ENCODE measurements around the gene WWC2.

Gene WWC2

GRCh38 chr4:183291070-183291469 is 192.0 kb downstream of the WWC2 start:
- CTCF ChIA-PET = no interaction called here
- no peaks in the 10 kb centered on the region for H3K27me3 Mint-ChIP-seq
- no peaks in the 10 kb centered on the region for H3K9me3 Mint-ChIP-seq
- no peak overlapping the region for H3K4me3 Mint-ChIP-seq
- no peak for DNase-seq
- no peaks in the 10 kb centered on the region for H3K4me1 Mint-ChIP-seq
- no peak overlapping the region for H3K27ac Mint-ChIP-seq
- no peaks in the 10 kb centered on the region for H3K36me3 Mint-ChIP-seq

DNA sequence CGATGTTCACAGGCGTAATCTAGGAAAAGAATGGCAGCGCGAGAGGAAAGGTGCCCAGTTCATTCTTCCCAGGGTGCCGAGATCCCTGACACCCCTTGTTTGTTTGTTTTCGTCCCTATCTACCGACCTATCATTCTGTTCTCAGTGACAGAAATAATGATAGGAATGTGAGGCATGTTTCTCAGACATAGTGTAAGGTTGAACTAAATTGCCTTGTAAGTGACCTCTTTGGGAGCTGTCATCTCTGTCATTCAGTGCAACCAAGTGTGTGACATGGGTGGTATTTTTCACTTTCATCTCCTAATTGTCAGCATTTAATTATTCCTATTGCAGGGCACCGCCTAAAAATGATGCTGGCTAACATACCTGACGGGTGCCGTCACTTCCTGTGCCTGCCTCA is 196.7 kb downstream of the WWC2 start:
- Mint-ChIP-seq H3K4me3 (no peak overlapping the region), H3K27ac (no peak overlapping the region), H3K9me3 (no peaks in the 10 kb centered on the region), H3K36me3 (no peaks in the 10 kb centered on the region), H3K27me3 (no peaks in the 10 kb centered on the region), H3K4me1 (no peaks in the 10 kb centered on the region)
- CTCF ChIA-PET = no interaction called here
- no peak for DNase-seq

DNA sequence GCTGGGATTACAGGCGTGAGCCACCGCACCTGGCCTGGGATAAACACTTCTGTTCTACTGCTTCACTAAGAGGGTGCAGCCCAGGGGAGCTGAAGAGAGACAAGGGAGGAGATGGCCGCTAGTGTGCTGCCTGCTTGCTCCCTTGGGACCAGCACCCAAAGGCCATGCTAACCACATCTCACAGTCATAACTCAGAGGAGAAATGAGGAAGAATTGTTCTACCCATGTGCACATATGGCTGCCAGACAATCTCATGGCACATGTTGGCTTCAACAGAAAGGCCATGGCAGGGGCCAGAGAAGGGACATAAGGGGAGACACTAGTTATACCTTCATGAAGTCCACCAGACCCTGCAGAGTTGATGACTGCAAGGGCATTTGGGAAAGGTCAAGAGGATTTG is 198.6 kb downstream of the WWC2 start:
- DNase-seq = no peak
- H3K4me1 Mint-ChIP-seq = no peaks in the 10 kb centered on the region
- H3K36me3 Mint-ChIP-seq = no peaks in the 10 kb centered on the region
- H3K9me3 Mint-ChIP-seq = no peaks in the 10 kb centered on the region
- no peak overlapping the region for H3K27ac Mint-ChIP-seq
- no peak overlapping the region for H3K4me3 Mint-ChIP-seq
- no peaks in the 10 kb centered on the region for H3K27me3 Mint-ChIP-seq
- CTCF ChIA-PET = interaction anchor here (0.6 kb wide), 1 partner anchor 1478 kb away, joined by 4 read pairs; no protein-coding TSS in a partner anchor

- Mint-ChIP-seq H3K4me3 (no peak overlapping the region), H3K27ac (no peak overlapping the region), H3K4me1 (no peaks in the 10 kb centered on the region), H3K36me3 (no peaks in the 10 kb centered on the region), H3K27me3 (no peaks in the 10 kb centered on the region), H3K9me3 (no peaks in the 10 kb centered on the region)
- CTCF ChIA-PET = no interaction called here
- no peak for DNase-seq
Measured at GRCh38 chr4:183299464-183299863, 200.4 kb downstream of the WWC2 start.

DNA sequence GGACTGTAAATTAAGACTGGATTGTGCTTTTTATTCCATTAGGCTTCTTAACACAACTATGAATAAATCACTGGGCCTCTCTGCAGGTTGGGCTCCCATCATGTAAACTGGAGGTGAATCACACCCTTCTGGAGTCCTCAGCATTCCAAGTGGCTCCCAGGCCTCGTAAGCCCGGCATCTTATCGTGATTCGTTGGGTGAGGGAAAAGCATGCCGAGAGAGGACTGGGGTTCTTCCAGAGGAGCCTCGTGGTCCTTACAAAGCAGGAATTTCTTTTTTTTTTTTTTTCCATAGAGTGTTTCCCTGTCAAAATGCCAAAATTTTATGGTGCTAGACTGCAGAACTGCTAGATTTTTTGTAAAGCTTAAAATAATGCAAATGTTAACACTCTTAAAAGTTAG is 201.0 kb downstream of the WWC2 start:
- Mint-ChIP-seq H3K36me3 (no peaks in the 10 kb centered on the region), H3K27me3 (no peaks in the 10 kb centered on the region), H3K4me3 (no peak overlapping the region), H3K27ac (no peak overlapping the region), H3K9me3 (no peaks in the 10 kb centered on the region), H3K4me1 (no peaks in the 10 kb centered on the region)
- DNase-seq = no peak
- CTCF ChIA-PET = no interaction called here

- CTCF ChIA-PET = no interaction called here
- H3K9me3 Mint-ChIP-seq = no peaks in the 10 kb centered on the region
- H3K27ac Mint-ChIP-seq = no peak overlapping the region
- no peaks in the 10 kb centered on the region for H3K36me3 Mint-ChIP-seq
- no peaks in the 10 kb centered on the region for H3K4me1 Mint-ChIP-seq
- H3K4me3 Mint-ChIP-seq = no peak overlapping the region
- no peak for DNase-seq
- no peaks in the 10 kb centered on the region for H3K27me3 Mint-ChIP-seq
Measured at GRCh38 chr4:183300655-183301054, 201.6 kb downstream of the WWC2 start.

GRCh38 chr4:183303301-183303700 is 204.2 kb downstream of the WWC2 start:
- Mint-ChIP-seq H3K27ac (no peak overlapping the region), H3K4me3 (no peak overlapping the region), H3K9me3 (no peaks in the 10 kb centered on the region), H3K36me3 (no peaks in the 10 kb centered on the region), H3K27me3 (no peaks in the 10 kb centered on the region), H3K4me1 (no peaks in the 10 kb centered on the region)
- CTCF ChIA-PET = no interaction called here
- DNase-seq = no peak

- Mint-ChIP-seq H3K27ac (no peak overlapping the region), H3K4me3 (no peak overlapping the region), H3K4me1 (no peaks in the 10 kb centered on the region), H3K27me3 (no peaks in the 10 kb centered on the region), H3K36me3 (no peaks in the 10 kb centered on the region), H3K9me3 (no peaks in the 10 kb centered on the region)
- CTCF ChIA-PET = no interaction called here
- DNase-seq = no peak
Measured at GRCh38 chr4:183304067-183304466, 205.0 kb downstream of the WWC2 start.

DNA sequence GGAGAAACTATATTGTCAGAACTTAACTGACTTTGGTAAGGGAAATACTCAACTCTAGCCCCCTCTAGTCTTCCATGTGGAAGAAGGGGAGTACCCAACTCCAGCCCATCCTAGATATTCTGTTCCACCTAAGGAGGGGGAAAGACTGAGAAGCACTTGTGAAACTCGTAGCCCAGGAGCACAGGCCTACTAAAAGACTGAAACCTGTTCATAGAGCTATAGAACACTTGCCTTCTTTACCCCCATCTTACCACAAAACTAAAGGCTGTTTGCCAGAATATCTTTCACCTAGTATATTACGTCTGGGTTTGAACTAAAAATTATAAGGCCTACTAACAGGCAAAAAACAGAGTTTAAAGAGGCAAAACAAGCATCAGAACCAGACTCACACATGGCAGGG is 205.5 kb downstream of the WWC2 start:
- Mint-ChIP-seq H3K36me3 (no peaks in the 10 kb centered on the region), H3K9me3 (no peaks in the 10 kb centered on the region), H3K4me1 (no peaks in the 10 kb centered on the region), H3K27me3 (no peaks in the 10 kb centered on the region), H3K27ac (no peak overlapping the region), H3K4me3 (no peak overlapping the region)
- DNase-seq = no peak
- CTCF ChIA-PET = no interaction called here

GRCh38 chr4:183306811-183307210 is 207.8 kb downstream of the WWC2 start:
- no peaks in the 10 kb centered on the region for H3K36me3 Mint-ChIP-seq
- CTCF ChIA-PET = no interaction called here
- DNase-seq = no peak
- no peak overlapping the region for H3K27ac Mint-ChIP-seq
- H3K4me1 Mint-ChIP-seq = no peaks in the 10 kb centered on the region
- no peak overlapping the region for H3K4me3 Mint-ChIP-seq
- no peaks in the 10 kb centered on the region for H3K27me3 Mint-ChIP-seq
- no peaks in the 10 kb centered on the region for H3K9me3 Mint-ChIP-seq

DNA sequence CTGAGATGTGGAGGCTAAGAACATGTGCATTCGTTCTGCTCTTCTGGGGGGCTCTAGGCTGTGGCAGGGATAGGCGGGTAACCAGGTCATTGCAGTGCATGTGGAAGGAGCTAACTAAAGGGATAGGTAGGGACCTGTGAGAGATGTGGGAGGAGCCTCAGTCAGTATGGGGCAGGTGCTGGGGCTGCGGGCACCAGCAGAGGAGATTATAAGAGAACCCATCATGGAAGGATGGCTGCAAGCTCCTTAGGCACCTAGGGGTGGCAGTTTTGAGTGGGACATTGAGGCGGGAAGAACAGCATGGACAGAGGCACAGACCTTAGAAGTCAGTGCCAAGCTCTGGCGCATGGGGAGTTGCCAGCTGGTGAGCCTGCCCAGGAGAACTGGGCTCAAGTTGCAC is 213.8 kb downstream of the WWC2 start:
- Mint-ChIP-seq H3K27ac (no peak overlapping the region), H3K4me1 (no peaks in the 10 kb centered on the region), H3K27me3 (no peaks in the 10 kb centered on the region), H3K36me3 (no peaks in the 10 kb centered on the region), H3K4me3 (no peak overlapping the region), H3K9me3 (no peaks in the 10 kb centered on the region)
- CTCF ChIA-PET = no interaction called here
- no peak for DNase-seq

DNA sequence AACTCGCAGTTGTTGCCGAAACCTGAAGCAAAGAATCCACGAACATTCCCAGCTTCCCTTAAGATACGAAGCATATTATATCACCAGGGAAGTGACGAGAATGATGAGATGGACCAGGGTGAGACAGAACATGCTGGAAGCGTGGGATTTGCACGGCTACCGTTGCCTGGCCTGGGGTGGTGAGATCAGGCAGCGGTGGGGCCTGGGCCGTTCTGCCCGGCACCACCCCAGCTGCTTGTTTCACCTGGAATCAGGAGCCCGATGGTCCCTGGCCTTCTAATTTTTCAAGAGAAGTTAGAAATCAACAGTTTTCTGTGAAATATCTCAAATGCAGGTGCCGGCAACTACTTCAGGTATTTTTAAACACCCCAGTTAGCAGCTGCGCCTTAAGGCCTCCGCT is 215.3 kb downstream of the WWC2 start:
- Mint-ChIP-seq H3K9me3 (no peaks in the 10 kb centered on the region), H3K4me1 (no peaks in the 10 kb centered on the region), H3K36me3 (no peaks in the 10 kb centered on the region), H3K27me3 (no peaks in the 10 kb centered on the region), H3K27ac (no peak overlapping the region), H3K4me3 (no peak overlapping the region)
- CTCF ChIA-PET = no interaction called here
- DNase-seq = no peak

- no peak overlapping the region for H3K4me3 Mint-ChIP-seq
- H3K27ac Mint-ChIP-seq = no peak overlapping the region
- peaks cover 4% of the 10 kb centered on the region for H3K27me3 Mint-ChIP-seq
- H3K4me1 Mint-ChIP-seq = no peaks in the 10 kb centered on the region
- no peaks in the 10 kb centered on the region for H3K36me3 Mint-ChIP-seq
- no peaks in the 10 kb centered on the region for H3K9me3 Mint-ChIP-seq
- no peak for DNase-seq
- CTCF ChIA-PET = no interaction called here
Measured at GRCh38 chr4:183314806-183315205, 215.7 kb downstream of the WWC2 start.

DNA sequence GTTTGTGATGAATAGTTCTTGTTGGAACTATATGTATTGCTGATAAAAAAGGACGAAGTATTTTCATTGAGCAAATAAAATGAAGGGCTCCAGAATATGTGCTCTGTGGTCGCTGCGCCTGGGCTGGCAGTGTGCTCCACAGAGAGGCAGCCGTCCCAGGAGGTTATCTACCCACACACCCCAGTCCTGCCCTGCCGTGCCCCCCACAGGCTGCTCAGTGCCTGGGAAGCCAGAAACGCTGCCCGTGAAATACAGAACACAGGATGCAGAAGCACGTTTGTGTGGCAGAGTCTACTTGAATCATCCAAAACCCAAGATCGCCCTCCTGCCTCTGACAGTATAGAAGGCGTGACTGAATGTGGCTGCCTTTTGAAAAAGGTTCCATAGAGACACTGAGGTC is 219.6 kb downstream of the WWC2 start:
- Mint-ChIP-seq H3K9me3 (no peaks in the 10 kb centered on the region), H3K4me1 (peaks cover 11% of the 10 kb centered on the region), H3K27me3 (peaks cover 8% of the 10 kb centered on the region), H3K27ac (no peak overlapping the region), H3K4me3 (no peak overlapping the region), H3K36me3 (no peaks in the 10 kb centered on the region)
- CTCF ChIA-PET = no interaction called here
- DNase-seq = no peak

- CTCF ChIA-PET = no interaction called here
- Mint-ChIP-seq H3K4me3 (no peak within 1 kb of the TSS), H3K27ac (no peak within 1 kb of the TSS), H3K4me1 (peaks cover 11% of the 10 kb centered on the region), H3K27me3 (peaks cover 8% of the 10 kb centered on the region), H3K36me3 (no peaks in the 10 kb centered on the region), H3K9me3 (no peaks in the 10 kb centered on the region)
- DNase-seq = no peak
Measured at GRCh38 chr4:183320211-183321059, 221.4 kb downstream of the WWC2 start, which contains the start of gene CLDN22. Gene CLDN22 (minus strand): TSS chr4:183320276. CDS start chr4:183320218, 58 bp downstream.

Measured in activated naive CD4-positive, alpha-beta T cell treated with anti-CD3 and anti-CD28 coated beads, Interleukin-2, amount 10 ng/mL, durations not matched to agents 7 days and 5 days (primary cell).